WTC11 (cell line): Measurements from ENCODE around the gene CBFB. TPM values are rescaled to one million over a fixed set of nuclear protein-coding genes. Genes with fewer than 3 reads are reported as not detected.

Source experiments
- ATAC-seq: fragments of 200-7000 bp; cut with Tn5 transposase; 2 replicates; pipeline ENCODE4 v1.10.0; 2021; ENCODE audit warnings: mild to moderate bottlenecking, moderate library complexity
- CTCF ChIA-PET: fragments of 300-600 bp; sonication (Branson Sonifier 250); formaldehyde crosslinking; loops from one replicate; lab custom pipeline; 2021; ENCODE audit warnings: antibody characterized with exemption; lab: Charles Lee
- POLR2A ChIA-PET: fragments of 350-600 bp; sonication (Branson Sonifier 250); formaldehyde crosslinking; loops from one replicate; lab custom pipeline; 2021; ENCODE audit warnings: antibody characterized with exemption; lab: Charles Lee
- DNase-seq: peaks from one replicate; pipeline ENCODE4 v3.0.0; 2021; ENCODE audit warnings: low spot score
- H3K27ac Mint-ChIP-seq: 2 replicates; pipeline ENCODE4 v1.8.0; 2021; ENCODE audit warnings: mixed read lengths
- H3K27me3 Mint-ChIP-seq: 2 replicates; pipeline ENCODE4 v1.8.0; 2021; ENCODE audit warnings: low read depth, mild to moderate bottlenecking, moderate library complexity, mixed read lengths
- H3K36me3 Mint-ChIP-seq: 2 replicates; pipeline ENCODE4 v1.8.0; 2021; ENCODE audit warnings: mixed read lengths
- H3K4me1 Mint-ChIP-seq: 2 replicates; pipeline ENCODE4 v1.8.0; 2022; ENCODE audit warnings: mixed read lengths
- H3K4me3 Mint-ChIP-seq: 2 replicates; pipeline ENCODE4 v1.8.0; 2021; ENCODE audit warnings: mild to moderate bottlenecking, moderate library complexity, mixed read lengths
- H3K9me3 Mint-ChIP-seq: 2 replicates; pipeline ENCODE4 v1.8.0; 2021; ENCODE audit warnings: mixed read lengths
- CDX4 ChIP-seq: fragments of 250-450 bp; sonication (Bioruptor Pico); IDR thresholded peaks from 2 replicates; pipeline ENCODE4 v1.9.0; 2021; ENCODE audit warnings: moderate library complexity, mild to moderate bottlenecking, inconsistent platforms, borderline replicate concordance
- CTCF ChIP-seq: fragments of 200-600 bp; IDR thresholded peaks from 2 replicates; pipeline ENCODE4 v1.8.0; 2022; ENCODE audit warnings: antibody characterized with exemption
- E2F4 ChIP-seq: sonication (generic); formaldehyde crosslinking; IDR thresholded peaks from 2 replicates; pipeline ENCODE4 v1.8.1; 2022; ENCODE audit warnings: low read depth, mild to moderate bottlenecking, moderate library complexity, missing genetic modification reagents, borderline replicate concordance
- GABPB1 ChIP-seq: sonication (generic); formaldehyde crosslinking; IDR thresholded peaks from 2 replicates; pipeline ENCODE4 v1.8.1; 2023; ENCODE audit warnings: mild to moderate bottlenecking, missing genetic modification reagents
- GRHL2 ChIP-seq: fragments of 250-450 bp; sonication (Bioruptor Pico); IDR thresholded peaks from 2 replicates; pipeline ENCODE4 v1.8.0; 2022; ENCODE audit warnings: mild to moderate bottlenecking, moderate library complexity; ENCODE audit not compliant: insufficient replicate concordance, severe bottlenecking
- HMGXB4 ChIP-seq: sonication (generic); formaldehyde crosslinking; IDR thresholded peaks from 2 replicates; pipeline ENCODE4 v1.8.1; 2023; ENCODE audit warnings: mild to moderate bottlenecking, moderate library complexity, missing genetic modification reagents
- JUN ChIP-seq: sonication (generic); formaldehyde crosslinking; IDR thresholded peaks from 2 replicates; pipeline ENCODE4 v1.8.0; 2023; ENCODE audit warnings: mild to moderate bottlenecking, missing genetic modification reagents
- KAT7 ChIP-seq: sonication (generic); formaldehyde crosslinking; IDR thresholded peaks from 2 replicates; pipeline ENCODE4 v1.8.1; 2023; ENCODE audit warnings: missing genetic modification reagents, mild to moderate bottlenecking, borderline replicate concordance
- NR2C2 ChIP-seq: sonication (generic); formaldehyde crosslinking; IDR thresholded peaks from 2 replicates; pipeline ENCODE4 v1.8.0; 2022; ENCODE audit warnings: mild to moderate bottlenecking, missing genetic modification reagents
- SMAD3 ChIP-seq: sonication (generic); formaldehyde crosslinking; IDR thresholded peaks from 2 replicates; pipeline ENCODE4 v1.8.0; 2022; ENCODE audit warnings: missing genetic modification reagents, mild to moderate bottlenecking, borderline replicate concordance
- SOX15 ChIP-seq: fragments of 250-450 bp; sonication (Bioruptor Pico); IDR thresholded peaks from 2 replicates; pipeline ENCODE4 v1.9.0; 2021; ENCODE audit warnings: mild to moderate bottlenecking
- STAT6 ChIP-seq: sonication (generic); formaldehyde crosslinking; conservative IDR thresholded peaks from 2 replicates; pipeline ENCODE4 v1.8.1; 2023; ENCODE audit warnings: mild to moderate bottlenecking, low read depth, missing genetic modification reagents, moderate library complexity
- TEAD4 ChIP-seq: sonication (generic); formaldehyde crosslinking; IDR thresholded peaks from 2 replicates; pipeline ENCODE4 v1.8.0; 2022; ENCODE audit warnings: mild to moderate bottlenecking, missing genetic modification reagents
- TP53 ChIP-seq: sonication (generic); formaldehyde crosslinking; IDR thresholded peaks from 2 replicates; pipeline ENCODE4 v1.8.1; 2023; ENCODE audit warnings: mild to moderate bottlenecking, missing genetic modification reagents
- ZMAT4 ChIP-seq: fragments of 250-450 bp; sonication (Bioruptor Pico); IDR thresholded peaks from 2 replicates; pipeline ENCODE4 v1.9.0; 2021; ENCODE audit warnings: mild to moderate bottlenecking
- ZNF121 ChIP-seq: sonication (generic); formaldehyde crosslinking; IDR thresholded peaks from 2 replicates; pipeline ENCODE4 v1.8.0; 2023; ENCODE audit warnings: missing genetic modification reagents
- ZNF138 ChIP-seq: sonication (generic); formaldehyde crosslinking; conservative IDR thresholded peaks from 2 replicates; pipeline ENCODE4 v1.8.1; 2022; ENCODE audit warnings: mild to moderate bottlenecking, moderate library complexity, missing genetic modification reagents
- ZNF263 ChIP-seq: sonication (generic); formaldehyde crosslinking; IDR thresholded peaks from 2 replicates; pipeline ENCODE4 v1.8.1; 2022; ENCODE audit warnings: low read depth, mild to moderate bottlenecking, moderate library complexity, missing genetic modification reagents
- ZNF396 ChIP-seq: fragments of 250-450 bp; sonication (Bioruptor Pico); IDR thresholded peaks from 2 replicates; pipeline ENCODE4 v1.8.0; 2021; ENCODE audit warnings: mild to moderate bottlenecking, moderate library complexity, borderline replicate concordance
- total RNA-seq: library from RNA; stranded (reverse); gene quantifications from 3 replicates; pipeline ENCODE4 v1.2.3, GENCODE V29; 2021

The CBFB gene
- total RNA-seq, 1 experiment from 2014 or later: 36.9 TPM

GRCh38 chr16:67027046-67027445 is 1.9 kb upstream of the CBFB start:
- Mint-ChIP-seq H3K27me3 (peaks cover 10% of the 10 kb centered on the region), H3K36me3 (peaks cover under 1% of the 10 kb centered on the region; the same call in 1 of the 2 replicates), H3K4me1 (peaks cover 16% of the 10 kb centered on the region; the same call in 1 of the 2 replicates), H3K4me3 (peak overlapping the region; percentile 30; the same call in 1 of the 2 replicates), H3K9me3 (no peaks in the 10 kb centered on the region), H3K27ac (no peak overlapping the region)
- DNase-seq (no peak), ATAC-seq (no peak)
- POLR2A ChIA-PET: interaction anchor here (0.7 kb wide), 1 partner anchor 125 kb away, joined by 3 read pairs; no protein-coding TSS in a partner anchor
- no peak for TF ChIP-seq SMAD3 (CRISPR knock-in tag)
- TF ChIP-seq CTCF: no peak
- TF ChIP-seq KAT7 (CRISPR knock-in tag): no peak
- no peak for TF ChIP-seq NR2C2 (CRISPR knock-in tag)
- TF ChIP-seq ZNF138: no peak
- no peak for TF ChIP-seq JUN
- no peak for TF ChIP-seq STAT6 (CRISPR knock-in tag)
- no peak for TF ChIP-seq CDX4
- no peak for TF ChIP-seq GABPB1 (CRISPR knock-in tag)
- TF ChIP-seq HMGXB4 (CRISPR knock-in tag): no peak
- no peak for TF ChIP-seq ZNF121 (CRISPR knock-in tag)
- no peak for TF ChIP-seq SOX15 (CRISPR knock-in tag)
- no peak for TF ChIP-seq TP53 (CRISPR knock-in tag)
- no peak for TF ChIP-seq GRHL2
- TF ChIP-seq ZNF263 (CRISPR knock-in tag): no peak
- TF ChIP-seq TEAD4 (CRISPR knock-in tag): no peak
- CTCF ChIA-PET: interaction anchor here (1.2 to 5.1 kb wide), 4 partner anchors 10 to 173 kb away, joined by 3 to 51 read pairs (median 4); no protein-coding TSS in a partner anchor

GRCh38 chr16:67028167-67028695 is 718 bp upstream of the CBFB start:
- DNase-seq: no peak
- no peak for ATAC-seq
- CTCF ChIA-PET: interaction anchor here (0.6 to 5.1 kb wide), 9 partner anchors 11 to 172 kb away, joined by 3 to 51 read pairs (median 6); partner anchors contain the start of genes CES3, FBXL8 and TRADD
- POLR2A ChIA-PET: no interaction called here
- H3K27ac Mint-ChIP-seq: no peak overlapping the region
- TF ChIP-seq E2F4 (no peak), ZNF396 (CRISPR knock-in tag) (no peak), ZMAT4 (CRISPR knock-in tag) (no peak)
- TF ChIP-seq, all 79 proteins: peak for 0
- H3K4me1 Mint-ChIP-seq: peaks cover 16% of the 10 kb centered on the region; the same call in 1 of the 2 replicates
- H3K36me3 Mint-ChIP-seq: peaks cover 8% of the 10 kb centered on the region; the same call in 1 of the 2 replicates
- H3K4me3 Mint-ChIP-seq: peak overlapping the region; percentile 71
- peaks cover 10% of the 10 kb centered on the region for H3K27me3 Mint-ChIP-seq
- no peaks in the 10 kb centered on the region for H3K9me3 Mint-ChIP-seq
